Measurements from ENCODE around the gene FKBP10.
A peak's percentile ranks its signal among the peaks of the same experiment; 100 is the strongest.
"Not testable (repeated sequence)": the region's sequence is repeated elsewhere in the genome, so short reads cannot be mapped to it uniquely, and the experiment has no call there.

Gene FKBP10

GRCh38 chr17:41825175-41825845 is 12.5 kb downstream of the FKBP10 start:
- TF ChIP-seq ZNF274 (IDR thresholded peaks at IDR 0.05; ENCODE audit: low read depth, low read length), result no peak
- H3K4me3 ChIP-seq (ENCODE audit: low read length), result no peak overlapping the region

GRCh38 chr17:41829961-41830360 is 17.2 kb downstream of the FKBP10 start:
- not testable (repeated sequence) for H3K4me3 ChIP-seq (ENCODE audit: low read length)

DNA sequence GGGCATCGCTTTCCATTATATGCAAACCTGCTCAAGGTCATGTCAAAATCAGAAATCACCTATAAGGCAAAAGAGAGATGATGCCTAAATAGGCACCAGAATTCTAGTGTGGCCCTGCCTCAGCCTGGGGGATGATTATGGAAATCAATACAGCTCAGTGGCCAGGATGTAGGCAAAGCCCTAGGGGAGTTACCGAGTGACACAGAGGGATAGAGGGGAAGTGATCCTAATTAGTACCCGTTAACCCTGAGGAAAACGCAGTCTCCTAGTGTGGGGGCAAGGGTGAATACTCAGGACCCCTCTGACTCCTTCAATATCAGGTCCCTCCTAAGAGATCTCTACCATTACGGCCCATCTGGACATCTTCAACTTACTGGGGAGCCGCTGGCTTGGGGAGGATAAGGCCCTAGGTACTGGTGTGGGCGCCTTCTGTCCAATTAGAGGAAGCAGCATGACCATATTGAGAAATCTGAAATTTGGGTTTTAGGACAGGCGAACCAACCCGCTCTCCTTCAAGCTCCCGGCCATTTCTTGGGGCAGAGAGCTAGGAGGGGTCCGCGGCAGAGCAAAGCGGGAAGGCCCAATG is 22.5 kb downstream of the FKBP10 start:
- TF ChIP-seq ZNF274 (IDR thresholded peaks at IDR 0.05; ENCODE audit: low read depth, low read length), result no peak
- peak overlapping the region; percentile 92 for H3K4me3 ChIP-seq (ENCODE audit: low read length)

GRCh38 chr17:41835800-41836549 is 23.2 kb downstream of the FKBP10 start, which contains the start of gene NT5C3B:
TSS of gene NT5C3B (minus strand) at chr17:41836232. CDS start at chr17:41836193, 39 bp downstream.
- H3K4me3 ChIP-seq (ENCODE audit: low read length), result peak within 1 kb of the TSS; percentile 92
- no peak for TF ChIP-seq ZNF274 (IDR thresholded peaks at IDR 0.05; ENCODE audit: low read depth, low read length)

- no peak for TF ChIP-seq ZNF274 (IDR thresholded peaks at IDR 0.05; ENCODE audit: low read depth, low read length)
- peak overlapping the region; percentile 53; the same call in 1 of the 2 replicates for H3K4me3 ChIP-seq (ENCODE audit: low read length)
These were observed 23.9 kb downstream of the FKBP10 start for GRCh38 chr17:41836550-41837196.

- TF ChIP-seq ZNF274 (IDR thresholded peaks at IDR 0.05; ENCODE audit: low read depth, low read length), result no peak
- H3K4me3 ChIP-seq (ENCODE audit: low read length), result no peak within 1 kb of the TSS
These were observed 25.1 kb downstream of the FKBP10 start, which contains the start of gene KLHL10 for GRCh38 chr17:41837761-41838538. TSS of gene KLHL10 (plus strand) at chr17:41837825. CDS start at chr17:41837933, 108 bp downstream.

GRCh38 chr17:41839448-41839847 is 26.6 kb downstream of the FKBP10 start:
- not testable (repeated sequence) for H3K4me3 ChIP-seq (ENCODE audit: low read length)

DNA sequence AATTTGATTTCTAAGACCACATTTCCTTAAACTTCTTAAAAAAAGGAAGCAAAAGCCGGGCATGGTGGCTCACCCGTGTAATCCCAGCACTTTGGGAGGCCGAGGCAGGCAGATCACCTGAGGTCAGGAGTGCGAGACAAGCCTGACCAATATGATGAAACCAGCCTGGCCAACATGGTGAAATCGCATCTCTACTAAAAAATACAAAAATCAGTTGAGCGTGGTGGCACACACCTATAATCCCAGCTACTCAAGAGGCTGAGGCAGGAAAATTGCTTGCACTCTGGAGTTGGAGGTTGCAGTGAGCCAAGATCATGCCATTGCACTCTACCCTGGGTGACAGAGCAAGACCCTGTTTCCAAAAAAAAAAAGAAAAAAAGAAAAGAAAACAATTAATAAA is 28.0 kb downstream of the FKBP10 start:
- H3K4me3 ChIP-seq (ENCODE audit: low read length), result not testable (repeated sequence)

GRCh38 chr17:41844971-41845370 is 32.2 kb downstream of the FKBP10 start:
- TF ChIP-seq ZNF274 (IDR thresholded peaks at IDR 0.05; ENCODE audit: low read depth, low read length), result no peak

DNA sequence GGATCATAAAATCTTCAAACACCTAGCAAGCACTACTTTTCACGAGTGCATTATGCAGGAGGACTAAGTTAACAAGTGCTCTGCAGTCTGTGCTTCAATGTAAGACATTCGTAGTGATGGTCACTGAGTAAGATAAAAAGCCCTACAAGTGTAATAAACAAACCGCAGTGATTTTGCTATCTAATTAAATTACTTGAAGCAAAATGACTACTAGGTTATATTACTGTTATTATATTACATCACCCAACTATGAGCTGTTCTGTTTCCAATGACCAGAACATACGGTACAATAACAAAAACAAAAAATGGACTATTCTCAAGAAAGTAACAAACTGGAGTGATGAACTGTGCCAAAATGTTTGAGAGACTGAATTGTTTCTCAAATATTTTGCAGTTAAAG is 36.0 kb downstream of the FKBP10 start:
- no peak for TF ChIP-seq ZNF274 (IDR thresholded peaks at IDR 0.05; ENCODE audit: low read depth, low read length)
- H3K4me3 ChIP-seq (ENCODE audit: low read length), result no peak overlapping the region

More at GRCh38 chr17:41844971-41845370, 32.2 kb downstream of the FKBP10 start:
- no peak overlapping the region for H3K4me3 ChIP-seq (ENCODE audit: low read length)

DNA sequence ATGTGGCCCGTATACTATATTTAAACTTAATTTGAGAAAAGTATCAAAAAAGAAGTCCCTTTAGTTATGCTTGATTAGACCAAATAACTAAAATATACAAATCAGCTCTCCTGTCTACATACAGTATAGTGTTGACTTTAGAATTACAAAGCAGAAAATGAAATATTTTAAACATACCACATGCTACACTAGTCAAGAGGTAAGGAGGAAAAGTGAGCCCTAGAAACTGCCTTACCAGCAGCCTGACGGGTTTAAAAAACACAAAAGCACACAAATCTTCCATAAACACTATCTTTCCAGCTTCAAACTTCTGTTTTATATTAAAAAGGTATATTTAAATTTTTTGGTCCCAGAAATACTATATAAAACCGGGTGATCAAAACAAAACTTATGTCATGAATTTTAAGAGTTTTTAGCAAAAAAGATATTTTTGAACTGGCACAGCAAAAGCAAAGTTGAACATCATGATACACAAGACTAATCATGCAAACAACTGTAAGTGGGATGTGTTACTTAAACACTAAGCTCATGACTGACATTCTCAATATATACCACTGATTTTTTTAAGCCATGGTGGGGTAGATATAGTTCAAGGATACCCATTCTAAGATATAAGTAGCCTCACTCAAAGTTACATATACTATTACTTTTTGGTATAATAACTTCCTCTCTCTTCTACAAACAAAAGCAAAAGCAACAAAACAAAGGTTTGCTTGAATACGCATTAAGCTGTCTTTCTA is 36.6 kb downstream of the FKBP10 start:
- H3K4me3 ChIP-seq (ENCODE audit: low read length), result no peak overlapping the region
- no peak for TF ChIP-seq ZNF274 (IDR thresholded peaks at IDR 0.05; ENCODE audit: low read depth, low read length)

DNA sequence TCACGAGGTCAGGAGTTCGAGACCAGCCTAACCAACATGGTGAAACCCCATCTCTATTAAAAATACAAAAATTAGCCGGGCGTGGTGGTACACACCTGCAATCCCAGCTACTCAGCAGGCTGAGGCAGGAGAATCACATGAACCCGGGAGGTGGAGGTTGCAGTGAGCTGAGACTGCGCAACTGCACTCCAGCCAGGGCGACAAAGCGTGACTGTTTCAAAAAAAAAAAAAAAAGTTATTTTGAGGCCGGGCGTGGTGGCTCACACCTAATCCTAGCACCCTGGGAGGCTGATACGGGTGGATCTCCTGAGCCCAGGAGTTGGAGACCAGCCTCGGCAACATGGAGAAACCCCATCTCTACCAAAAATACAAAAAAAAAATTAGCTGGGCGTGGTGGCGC is 38.6 kb downstream of the FKBP10 start:
- H3K4me3 ChIP-seq (ENCODE audit: low read length), result not testable (repeated sequence)

DNA sequence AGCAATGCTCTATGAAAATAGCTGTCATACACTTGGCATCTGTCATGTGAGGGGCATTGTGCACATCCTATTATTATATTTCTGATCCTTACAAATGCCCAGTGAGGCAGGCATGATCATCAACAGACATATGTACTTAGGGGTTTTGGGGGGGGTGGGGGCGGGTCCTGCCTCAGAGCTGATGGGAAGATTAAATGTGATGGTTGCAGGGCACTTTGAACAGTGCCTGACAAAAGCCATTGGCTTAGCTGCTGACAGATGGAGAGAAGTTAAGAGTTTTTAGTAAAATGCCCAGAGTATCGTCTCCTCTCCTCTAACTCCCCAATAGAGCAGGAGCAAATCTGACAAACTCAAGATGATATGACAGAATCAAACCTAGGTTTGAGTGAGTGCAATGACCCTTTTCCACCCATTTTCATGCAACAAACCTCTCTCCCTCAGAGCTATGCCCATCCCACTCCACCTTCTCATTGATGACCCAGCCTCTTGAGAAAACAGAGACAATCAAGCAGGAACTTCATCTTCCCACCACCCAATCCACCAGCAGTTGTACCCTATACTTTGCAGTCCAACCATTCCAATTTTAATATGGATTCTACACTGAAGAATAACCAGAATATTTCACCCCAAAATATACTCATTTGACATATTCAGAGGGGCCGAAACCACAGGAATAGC is 47.6 kb downstream of the FKBP10 start:
- no peak overlapping the region for H3K4me3 ChIP-seq (ENCODE audit: low read length)
- no peak for TF ChIP-seq ZNF274 (IDR thresholded peaks at IDR 0.05; ENCODE audit: low read depth, low read length)

All from GM08714 (cell line).